ENCODE results near the gene ZFYVE1.
"Not testable (repeated sequence)": the region's sequence is repeated elsewhere in the genome, so short reads cannot be mapped to it uniquely, and the experiment has no call there.

ZFYVE1 gene

DNA sequence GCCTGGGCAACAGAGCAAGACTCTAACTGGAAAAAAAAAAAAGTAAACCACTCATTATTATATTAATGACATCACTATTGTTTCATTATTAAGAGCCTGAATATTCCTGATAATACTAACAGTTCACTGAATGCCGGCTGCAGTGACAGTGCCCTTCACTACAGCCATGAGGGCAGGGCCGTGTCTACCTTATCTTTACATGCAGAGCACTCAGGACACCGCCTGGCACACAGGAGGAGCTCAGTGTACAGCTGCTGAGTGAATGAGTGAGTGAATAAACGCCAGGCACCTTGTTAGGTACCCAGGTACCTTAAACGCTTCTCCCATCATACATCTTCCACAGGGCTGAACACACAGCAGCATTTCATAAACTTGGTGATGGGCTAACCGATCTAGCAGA, 23.2 kb downstream of the ZFYVE1 start:
- no peak for DNase-seq

- DNase-seq = no peak
Observed at GRCh38 chr14:73000073-73000472, 26.8 kb downstream of the ZFYVE1 start.

GRCh38 chr14:72999316-72999715, 27.6 kb downstream of the ZFYVE1 start:
- DNase-seq = no peak

DNA sequence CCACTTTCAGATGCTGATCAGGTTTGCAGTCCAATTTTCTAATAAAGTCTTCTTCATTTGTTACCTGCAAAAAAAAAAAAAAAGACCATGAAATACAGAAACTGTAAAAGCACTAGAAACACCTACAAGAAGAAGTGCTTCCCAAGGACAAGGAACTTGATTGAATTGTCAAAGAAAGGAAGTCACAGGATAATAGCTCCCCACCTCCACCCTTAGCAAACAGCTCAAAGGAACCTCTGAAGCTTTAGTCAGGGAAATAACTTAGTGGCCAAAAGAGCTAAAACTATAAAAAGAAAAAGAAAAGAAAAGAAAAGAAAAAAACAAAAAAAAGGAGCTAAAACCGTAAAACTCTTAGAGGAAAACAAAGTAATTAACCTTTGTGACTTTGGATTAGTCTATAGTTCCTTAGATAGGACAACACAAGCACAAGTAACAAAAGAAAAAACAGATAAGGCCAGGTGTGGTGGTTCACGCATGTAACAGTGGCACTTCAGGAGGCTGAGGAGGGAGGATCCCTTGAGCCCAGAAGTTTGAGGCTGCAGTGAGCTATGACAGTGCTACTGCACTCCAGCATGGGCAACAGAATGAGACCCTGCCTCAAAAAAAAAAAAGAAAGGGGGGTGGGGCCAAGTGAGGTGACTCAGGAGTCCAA, 28.5 kb downstream of the ZFYVE1 start:
- no peak for DNase-seq

DNA sequence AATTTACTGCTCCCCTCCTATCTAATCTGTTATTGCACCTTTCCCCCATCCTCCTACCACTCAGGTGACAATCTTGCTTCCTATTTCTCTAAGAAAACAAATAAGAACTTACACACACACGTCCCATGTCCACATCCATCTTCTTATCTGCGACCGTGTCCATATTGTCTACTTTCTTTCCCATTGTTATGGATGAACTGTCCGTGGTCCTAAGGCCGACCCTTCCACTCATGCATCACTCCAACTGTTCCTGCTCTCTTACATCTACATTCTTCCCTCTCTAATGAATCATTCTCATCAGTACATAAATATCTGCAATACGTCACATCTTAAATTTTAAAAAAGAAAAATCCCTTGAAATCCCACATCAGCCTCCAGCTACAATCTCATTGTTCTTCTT, 30.0 kb downstream of the ZFYVE1 start:
- no peak for DNase-seq

DNA sequence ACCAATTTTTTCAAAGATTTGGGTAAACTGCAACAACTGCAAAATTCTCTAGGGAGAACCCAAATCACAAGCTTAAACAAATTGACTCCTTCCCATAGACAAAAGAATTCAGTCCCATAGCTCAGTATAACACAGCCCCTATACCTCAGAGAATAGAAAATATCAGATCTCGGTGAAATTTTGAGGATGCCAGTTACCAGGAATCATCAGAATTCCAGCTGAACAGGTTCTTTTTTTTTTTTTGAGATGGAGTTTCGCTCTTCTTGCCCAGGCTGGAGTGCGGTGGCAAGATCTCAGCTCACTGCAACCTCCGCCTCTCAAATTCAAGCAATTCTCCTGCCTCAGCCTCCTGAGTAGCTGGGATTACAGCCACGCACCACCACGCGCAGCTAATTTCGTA, 36.7 kb downstream of the ZFYVE1 start:
- no peak for DNase-seq

- no peak for DNase-seq
Observed at GRCh38 chr14:72986857-72987256, 40.0 kb downstream of the ZFYVE1 start.

DNA sequence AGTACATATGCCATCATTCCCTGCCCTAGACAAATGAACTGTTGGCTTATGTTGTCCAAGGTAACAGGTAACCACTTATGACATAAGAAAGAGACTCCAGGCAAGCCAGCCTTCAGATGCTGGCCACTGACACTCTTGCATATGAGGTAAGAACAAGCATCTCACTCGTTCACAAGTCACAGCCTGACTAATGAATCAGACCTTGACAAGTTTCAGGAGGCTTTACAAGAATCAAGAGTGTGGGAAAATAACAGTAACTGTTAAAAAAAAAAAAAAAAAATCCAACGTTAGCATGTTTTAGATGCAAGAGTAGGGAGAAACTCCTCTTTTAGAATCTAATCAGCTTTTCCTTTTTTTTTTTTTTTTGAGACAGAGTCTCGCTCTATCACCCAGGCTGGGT, 40.7 kb downstream of the ZFYVE1 start:
- DNase-seq = no peak

DNA sequence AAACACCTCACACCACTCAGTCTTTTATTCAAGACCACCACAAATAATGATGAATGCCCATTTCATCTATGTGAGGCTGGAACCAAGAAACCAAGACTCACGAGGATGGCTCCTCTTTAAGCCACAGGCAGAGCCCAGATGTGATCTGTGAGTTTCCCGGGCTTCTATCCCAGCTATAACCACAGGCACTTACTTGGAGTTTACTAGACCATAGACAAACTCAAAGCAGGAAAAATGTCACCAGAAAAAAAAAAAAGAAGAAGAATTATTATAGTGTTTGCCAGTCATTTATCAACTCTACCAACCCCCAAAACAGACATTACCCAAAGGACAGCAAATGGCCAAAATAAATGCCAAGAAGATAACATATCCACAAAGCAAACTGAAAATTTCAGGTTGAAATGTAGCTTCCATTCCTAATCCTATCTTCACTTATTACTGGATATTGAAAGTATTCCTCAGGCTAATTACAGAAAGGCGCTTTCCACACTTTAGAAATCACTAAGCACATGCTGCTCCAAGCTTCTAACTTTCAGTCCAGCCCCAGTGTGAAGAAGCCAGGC, 44.7 kb downstream of the ZFYVE1 start:
- no peak for DNase-seq

DNA sequence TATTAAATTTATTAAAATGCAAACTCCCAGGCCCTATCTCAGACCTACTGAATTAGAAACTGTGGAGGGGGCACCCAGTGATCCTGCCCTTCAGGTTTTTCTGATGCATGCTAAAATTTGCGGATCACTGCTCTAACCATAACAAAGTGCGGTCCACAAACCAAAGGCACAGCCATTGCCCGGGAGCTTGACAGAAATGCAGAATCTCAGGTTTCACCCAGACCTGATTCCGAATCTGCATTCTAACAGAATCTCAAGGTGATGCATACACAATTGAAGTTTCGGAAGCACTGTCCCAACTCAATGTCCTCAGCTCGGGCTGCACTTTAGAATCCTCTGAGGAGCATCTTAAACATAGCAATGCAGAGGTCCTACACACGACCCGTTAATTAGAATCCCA, 46.0 kb downstream of the ZFYVE1 start:
- DNase-seq = no peak

DNA sequence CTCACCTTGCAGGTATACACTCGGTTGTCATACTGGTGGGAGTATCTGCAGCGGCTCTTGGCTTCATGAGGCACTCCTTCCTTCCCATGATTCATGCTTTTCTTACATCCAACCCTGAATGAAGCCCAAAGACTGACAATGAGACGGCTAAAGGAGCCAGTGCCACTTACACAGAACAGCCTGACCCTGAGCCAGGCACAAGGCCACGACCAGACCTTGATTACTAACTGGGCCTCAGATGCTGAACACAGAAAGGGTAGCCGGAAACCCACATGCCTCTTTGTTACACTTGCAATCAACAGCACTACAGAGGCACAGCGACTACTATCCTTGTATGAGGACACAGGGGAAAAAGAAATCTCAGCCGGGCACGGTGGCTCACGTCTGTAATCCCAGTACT, 48.0 kb downstream of the ZFYVE1 start:
- no peak for DNase-seq

DNA sequence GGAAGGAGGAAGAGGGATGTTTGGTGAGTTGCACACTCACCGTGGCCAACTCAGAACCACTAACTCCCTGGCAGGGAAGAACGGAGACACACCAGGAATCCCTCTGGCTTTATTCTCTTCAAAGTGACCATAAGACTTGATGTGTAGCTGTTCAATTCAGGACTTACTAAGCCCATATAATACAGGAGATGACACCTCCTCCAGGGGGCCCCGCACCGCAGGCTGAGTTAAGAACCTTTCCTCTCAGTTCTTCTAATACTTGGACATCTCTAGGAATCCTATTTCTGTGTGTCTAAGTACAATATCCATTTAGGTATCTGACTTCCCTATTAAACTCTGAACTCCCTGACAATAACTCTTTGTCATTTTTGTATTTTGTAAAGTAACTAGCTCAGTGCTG, 51.1 kb downstream of the ZFYVE1 start:
- no peak for DNase-seq

- DNase-seq = no peak
Observed at GRCh38 chr14:72974661-72975060, 52.2 kb downstream of the ZFYVE1 start.

DNA sequence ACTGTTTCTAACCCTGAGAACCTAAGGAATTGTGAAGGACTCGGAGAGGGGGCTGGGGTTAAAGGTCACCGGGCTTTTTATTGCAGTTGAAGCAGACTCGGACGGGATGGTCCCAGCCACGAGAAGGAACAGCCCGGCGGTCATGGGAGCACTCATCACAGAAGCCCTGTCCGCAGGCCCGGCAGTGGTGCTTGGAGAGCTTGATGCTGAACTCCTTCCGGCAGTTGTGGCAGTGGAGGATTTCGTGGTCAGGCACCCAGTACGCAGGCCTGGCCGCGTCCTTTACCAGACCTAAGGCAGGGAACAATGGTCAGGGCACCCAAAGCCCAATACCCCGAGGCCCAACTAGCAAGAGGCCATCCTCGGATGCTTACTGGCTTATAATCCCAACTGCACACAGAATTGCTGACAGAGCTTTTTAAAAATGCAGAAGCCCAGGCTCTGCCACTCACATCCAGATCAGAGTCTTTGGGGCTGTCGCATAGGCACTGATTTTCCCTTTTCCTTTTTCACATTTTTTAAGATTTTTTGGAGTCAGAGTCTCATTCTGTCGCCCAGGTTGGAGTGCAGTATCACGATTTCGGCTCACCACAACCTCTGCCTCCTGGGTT, 56.0 kb downstream of the ZFYVE1 start:
- no peak for DNase-seq

DNA sequence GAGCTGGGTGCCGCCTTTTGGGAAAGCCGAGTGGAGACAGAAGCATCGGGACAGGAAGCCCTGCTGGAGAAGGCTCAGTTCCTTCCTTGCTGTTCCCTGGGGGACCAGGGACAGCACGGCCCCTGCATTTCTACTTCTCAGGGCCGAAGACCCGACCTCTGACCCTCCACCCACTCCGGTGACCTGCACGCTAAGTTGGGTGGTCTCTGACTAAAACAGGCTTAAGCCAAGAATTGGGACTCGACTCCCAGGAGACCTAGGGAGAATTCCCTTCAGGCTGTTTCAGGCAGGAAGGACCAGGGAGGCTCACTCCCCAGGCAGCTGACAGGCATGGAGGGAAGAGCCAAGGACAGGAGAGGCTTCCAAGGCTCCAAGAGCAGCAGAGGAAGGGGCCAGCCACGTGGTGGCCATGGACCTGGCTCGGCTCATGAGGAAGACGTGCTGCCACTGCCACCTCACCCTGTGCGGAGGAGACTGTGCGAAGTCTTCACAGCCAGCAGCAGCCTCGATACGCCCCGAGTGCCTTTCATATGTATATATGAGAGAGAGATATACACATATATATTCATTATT, 56.8 kb downstream of the ZFYVE1 start:
- no peak for DNase-seq

- no peak for DNase-seq
Observed at GRCh38 chr14:72968316-72968715, 58.6 kb downstream of the ZFYVE1 start.

DNA sequence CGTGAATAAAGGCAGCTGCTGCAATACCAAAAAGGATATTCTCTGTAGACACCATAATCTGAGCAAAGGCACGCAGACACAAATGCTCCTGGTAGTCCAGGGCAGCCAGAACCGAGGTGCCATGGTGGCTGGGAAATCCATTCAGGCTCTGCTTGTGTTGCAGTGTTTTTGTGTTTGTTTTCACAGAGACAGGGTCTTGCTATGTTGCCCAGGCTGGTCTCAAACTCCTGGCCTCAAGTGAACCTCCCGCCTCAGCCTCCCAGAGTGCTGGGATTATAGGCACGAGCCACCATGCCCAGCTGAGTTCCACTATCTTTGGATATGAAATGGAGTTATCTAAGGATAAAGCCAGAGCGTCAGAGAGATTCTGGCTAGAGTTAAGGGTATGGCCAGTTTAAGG, 60.9 kb downstream of the ZFYVE1 start:
- no peak for DNase-seq

DNA sequence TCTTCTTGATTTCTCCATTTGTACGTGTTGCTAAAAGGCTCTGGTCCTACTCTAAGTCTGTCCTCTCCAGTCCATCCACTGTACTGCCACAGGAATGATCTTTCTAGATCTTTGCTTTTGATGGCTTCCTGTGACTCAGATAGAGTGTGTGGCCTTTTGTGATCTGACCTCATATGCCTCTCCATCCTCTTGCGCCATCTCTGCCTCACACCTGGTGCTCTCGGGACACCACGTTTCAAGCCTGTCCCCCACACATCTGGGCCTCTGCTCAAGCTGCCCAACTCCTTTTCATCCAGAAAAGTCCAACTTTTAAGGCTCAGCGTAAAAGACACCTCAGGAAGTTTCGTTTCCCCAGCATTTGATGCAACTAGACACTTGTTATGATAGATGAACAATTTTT, 61.7 kb downstream of the ZFYVE1 start:
- no peak for DNase-seq

DNA sequence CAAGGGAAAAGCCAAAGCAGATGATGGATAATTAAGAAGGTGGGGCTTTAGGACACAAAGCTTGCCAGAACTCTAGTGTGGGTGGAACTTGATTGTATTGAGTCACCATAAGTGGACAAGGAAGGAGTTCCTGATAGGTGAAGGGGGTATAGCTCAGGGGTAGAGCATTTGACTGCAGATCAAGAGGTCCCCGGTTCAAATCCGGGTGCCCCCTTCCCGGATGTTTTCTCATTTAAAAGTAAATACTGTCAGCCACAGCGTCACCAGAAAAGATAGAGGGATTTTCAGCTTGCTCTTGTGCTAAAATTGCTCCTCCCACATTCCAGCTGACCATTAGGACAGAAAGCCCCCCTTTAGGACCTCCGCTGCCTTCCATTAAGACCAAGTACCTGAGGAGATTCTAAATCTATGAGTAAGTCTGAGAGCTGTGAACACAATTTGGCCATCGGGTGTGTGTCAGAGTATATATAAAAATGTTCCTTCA, 64.0 kb downstream of the ZFYVE1 start:
- DNase-seq = no peak

GRCh38 chr14:72962336-72962754, 64.6 kb downstream of the ZFYVE1 start:
- not testable (repeated sequence) for DNase-seq

DNA sequence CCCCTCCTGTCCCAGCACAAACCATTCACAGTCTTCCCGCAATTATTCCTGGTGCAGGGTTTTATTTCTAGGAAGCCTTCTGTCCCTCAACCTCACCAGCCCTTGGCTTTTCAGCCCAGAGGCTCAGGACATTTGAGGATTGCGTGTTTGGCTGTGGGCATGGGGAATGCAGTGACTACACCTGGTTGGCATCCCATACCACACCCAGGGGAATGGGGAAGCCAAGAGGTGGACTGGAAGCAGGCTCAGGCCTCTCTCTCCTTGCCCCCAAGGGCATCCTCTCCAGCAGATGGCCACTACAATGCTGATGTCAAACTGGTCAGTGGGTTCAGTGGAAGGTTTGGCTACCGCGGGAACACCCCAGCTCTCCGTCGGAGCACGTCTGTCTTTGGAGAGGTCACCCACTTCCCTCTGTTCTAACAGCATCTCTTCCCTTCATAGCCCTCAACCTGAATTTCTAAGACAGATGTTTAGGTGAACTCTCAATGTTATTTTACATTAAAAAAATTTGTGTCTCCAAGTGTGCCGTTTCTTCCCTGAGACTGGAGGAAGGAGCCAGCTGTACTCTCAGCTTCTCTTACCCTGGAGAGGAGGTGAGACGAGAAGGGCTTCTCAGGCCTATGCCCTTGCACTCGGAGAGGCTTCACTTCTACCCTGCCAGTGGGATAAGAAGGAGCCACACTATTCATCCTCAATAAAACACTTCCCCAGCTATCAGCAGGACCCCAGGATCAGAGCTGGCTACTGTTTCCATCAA, 65.1 kb downstream of the ZFYVE1 start:
- DNase-seq = no peak

- DNase-seq = not testable (repeated sequence)
Observed at GRCh38 chr14:72961016-72961415, 65.9 kb downstream of the ZFYVE1 start.

- no peak for DNase-seq
Observed at GRCh38 chr14:72958548-72958947, 68.4 kb downstream of the ZFYVE1 start.

GRCh38 chr14:72957213-72957612, 69.7 kb downstream of the ZFYVE1 start:
- DNase-seq = no peak

Data from CD4-positive, alpha-beta T cell treated with Interleukin-17A for 1 hour (primary cell).